ENCODE measurements around the gene ZNHIT3.
"Not testable (repeated sequence)": the region's sequence is repeated elsewhere in the genome, so short reads cannot be mapped to it uniquely, and the experiment has no call there.

DNA sequence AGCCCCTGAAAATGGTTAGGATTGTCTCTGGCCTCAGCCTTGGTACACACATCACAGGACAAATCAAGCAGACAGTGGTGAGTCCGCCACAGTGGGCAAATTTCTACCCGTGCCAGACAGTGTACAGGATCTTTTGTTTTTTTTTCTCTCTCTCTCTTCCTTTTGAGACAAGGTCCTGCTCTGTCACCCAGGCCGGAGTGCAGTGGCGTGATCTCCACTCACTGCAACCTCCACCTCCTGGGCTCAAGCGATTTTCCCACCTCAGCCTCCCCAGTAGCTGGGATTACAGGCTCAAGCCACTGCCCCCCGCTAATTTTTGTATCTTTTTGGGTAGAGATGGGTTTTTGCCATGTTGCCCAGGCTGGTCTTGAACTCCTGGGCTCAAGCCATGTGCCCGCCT, 2.5 kb upstream of the ZNHIT3 start:
- TF ChIP-seq, protein P1, sequence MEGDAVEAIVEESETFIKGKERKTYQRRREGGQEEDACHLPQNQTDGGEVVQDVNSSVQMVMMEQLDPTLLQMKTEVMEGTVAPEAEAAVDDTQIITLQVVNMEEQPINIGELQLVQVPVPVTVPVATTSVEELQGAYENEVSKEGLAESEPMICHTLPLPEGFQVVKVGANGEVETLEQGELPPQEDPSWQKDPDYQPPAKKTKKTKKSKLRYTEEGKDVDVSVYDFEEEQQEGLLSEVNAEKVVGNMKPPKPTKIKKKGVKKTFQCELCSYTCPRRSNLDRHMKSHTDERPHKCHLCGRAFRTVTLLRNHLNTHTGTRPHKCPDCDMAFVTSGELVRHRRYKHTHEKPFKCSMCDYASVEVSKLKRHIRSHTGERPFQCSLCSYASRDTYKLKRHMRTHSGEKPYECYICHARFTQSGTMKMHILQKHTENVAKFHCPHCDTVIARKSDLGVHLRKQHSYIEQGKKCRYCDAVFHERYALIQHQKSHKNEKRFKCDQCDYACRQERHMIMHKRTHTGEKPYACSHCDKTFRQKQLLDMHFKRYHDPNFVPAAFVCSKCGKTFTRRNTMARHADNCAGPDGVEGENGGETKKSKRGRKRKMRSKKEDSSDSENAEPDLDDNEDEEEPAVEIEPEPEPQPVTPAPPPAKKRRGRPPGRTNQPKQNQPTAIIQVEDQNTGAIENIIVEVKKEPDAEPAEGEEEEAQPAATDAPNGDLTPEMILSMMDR (IDR thresholded peaks at IDR 0.05): not testable (repeated sequence)
- not testable (repeated sequence) for TF ChIP-seq POLR2A (IDR thresholded peaks at IDR 0.05)

All from lower leg skin (tissue), 3 donors.